Adipose tissue (tissue), 3 donors: ENCODE measurements around the gene ABCB6. TPM values are rescaled to one million over a fixed set of nuclear protein-coding genes. Genes with fewer than 3 reads are reported as not detected.

Source experiments
- H3K27ac ChIP-seq: one replicate; pipeline ENCODE4 v1.5.1; 2013; ENCODE audit warnings: low read depth, low read length
- WGBS, 3 donors: extraction: QIAGEN DNeasy Blood & Tissue Kit; methylation state at CpG; one replicate each; pipeline ENCODE4 v1.1.7; 2013; 5-methylcytosine and 5-hydroxymethylcytosine counted together
- polyA plus RNA-seq, 3 donors: library from polyadenylated mRNA; stranded (reverse); fragments of 200-250 nt; gene quantifications; one replicate each; pipeline ENCODE4 v1.2.3, GENCODE V29; 2013
- donor health status: healthy with polysubstance abuse.
- donor health status: Bipolar disorder and iron deficiency.
- donor health status: healthy.

Gene ABCB6
- polyA plus RNA-seq, 3 donors: 15.3 to 43.3 (median 28.1) TPM

DNA sequence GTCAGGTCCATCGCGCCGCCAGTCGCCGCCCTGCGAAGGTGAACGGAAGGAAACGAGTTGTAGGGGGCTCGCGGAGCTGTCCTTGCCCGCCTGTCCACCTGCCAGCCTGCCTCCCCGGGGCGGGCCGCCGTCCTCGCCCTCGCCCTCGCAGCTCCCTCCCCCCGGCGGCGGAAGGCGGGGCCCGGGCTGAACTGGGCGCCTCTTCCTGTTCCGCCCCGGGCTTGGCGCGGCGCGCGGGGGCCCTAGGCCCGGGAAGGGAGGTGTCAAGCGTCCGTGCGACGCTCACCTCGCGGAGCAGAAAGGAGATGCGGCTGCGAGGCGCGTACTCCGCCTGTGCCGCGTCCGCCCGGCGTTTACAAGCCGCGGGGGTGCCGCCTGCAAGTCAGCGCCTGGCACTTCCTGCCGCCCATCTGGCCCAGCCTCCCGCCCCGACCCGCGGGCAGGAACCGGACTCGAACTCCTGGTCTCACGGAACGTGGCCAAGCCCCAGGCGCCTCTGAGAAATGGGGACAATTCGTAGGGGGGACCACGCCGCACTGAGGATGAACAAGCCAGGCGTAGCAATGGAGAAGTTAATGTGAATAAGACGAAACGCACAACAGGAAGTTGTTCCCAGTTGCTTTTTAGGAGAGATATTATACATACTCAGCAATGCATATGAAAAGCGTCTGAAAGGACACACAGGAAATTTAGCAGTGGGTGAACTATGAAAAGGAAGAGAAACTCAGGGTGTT is 41.8 kb downstream of the ABCB6 start, which contains the start of gene CNPPD1:
Gene CNPPD1 (minus strand): TSS at position 108 of the 734 bp plus-strand sequence. CDS start 97 bp downstream, at position 11.
- 0 to 1% (median 0%) methylated on average over 51 to 69 of the region's 69 CpGs for WGBS, 3 donors
- peak within 1 kb of the TSS; percentile 94 for H3K27ac ChIP-seq

DNA sequence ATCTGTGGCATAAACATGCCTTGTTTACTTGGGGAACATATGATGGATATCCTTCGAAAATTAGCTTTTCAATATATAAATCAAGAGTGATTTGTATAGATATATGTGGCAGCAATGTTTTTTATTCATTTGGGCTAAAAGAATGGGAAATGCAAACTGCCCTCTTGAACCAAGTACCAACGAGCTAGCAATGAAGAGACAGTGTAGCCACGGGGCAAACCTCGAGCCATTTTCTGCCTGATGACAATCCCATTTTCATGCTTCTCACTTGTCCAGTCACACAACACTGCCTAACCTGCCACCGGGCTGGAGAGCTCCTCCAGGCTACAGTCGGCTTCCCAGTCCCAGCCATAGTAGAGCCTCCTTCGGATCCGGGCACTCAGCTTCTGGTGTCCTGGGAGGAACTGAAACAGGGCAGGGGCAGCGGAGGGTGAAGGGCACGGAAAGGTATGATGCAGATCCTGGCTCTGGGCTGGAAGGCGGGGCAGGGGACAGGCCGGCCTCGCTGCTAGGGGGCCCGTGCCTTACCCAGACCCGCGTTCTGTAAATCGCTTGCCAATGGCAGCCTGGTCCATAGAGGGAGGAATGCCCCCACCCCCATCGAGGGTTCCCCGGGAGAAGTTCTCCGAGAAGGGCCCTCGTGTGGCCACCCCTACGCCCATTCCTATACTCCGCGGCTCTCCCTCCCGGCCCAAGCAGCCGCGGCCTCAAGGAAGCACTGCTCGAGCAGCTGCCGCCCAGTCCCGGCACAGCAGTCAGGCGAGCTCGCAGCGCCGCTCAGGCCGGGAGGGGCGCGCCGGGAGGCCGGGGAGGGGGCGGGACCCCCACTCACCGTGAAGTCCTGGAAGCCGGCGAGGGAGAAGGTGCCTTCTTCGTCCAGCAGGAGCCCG is 42.6 kb downstream of the ABCB6 start:
- H3K27ac ChIP-seq: peak overlapping the region; percentile 94
- 2 to 4% (median 2%) methylated on average over 34 to 45 of the region's 45 CpGs for WGBS, 3 donors

DNA sequence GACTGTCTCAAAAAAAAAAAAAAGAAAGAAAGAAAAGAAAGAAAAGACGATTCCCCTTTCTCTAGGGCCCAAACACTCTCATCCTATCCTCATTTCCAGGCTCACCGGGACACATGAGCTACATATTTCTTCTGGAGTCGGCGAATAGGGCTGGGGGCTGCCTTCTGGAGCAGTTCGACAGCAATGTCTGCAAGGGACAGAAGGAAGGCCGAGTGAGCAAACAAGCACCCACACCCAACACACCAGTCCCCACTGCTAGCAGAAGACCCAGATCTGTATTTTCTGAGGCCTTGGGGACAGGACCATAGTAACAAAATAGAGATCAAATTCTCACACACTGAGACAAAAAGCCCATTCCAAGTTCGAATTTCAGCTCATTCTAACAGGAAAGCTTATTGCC is 43.3 kb downstream of the ABCB6 start:
- no peak overlapping the region for H3K27ac ChIP-seq
- WGBS, 3 donors: 76 to 89% (median 82%) methylated on average over 7 of the region's 7 CpGs

DNA sequence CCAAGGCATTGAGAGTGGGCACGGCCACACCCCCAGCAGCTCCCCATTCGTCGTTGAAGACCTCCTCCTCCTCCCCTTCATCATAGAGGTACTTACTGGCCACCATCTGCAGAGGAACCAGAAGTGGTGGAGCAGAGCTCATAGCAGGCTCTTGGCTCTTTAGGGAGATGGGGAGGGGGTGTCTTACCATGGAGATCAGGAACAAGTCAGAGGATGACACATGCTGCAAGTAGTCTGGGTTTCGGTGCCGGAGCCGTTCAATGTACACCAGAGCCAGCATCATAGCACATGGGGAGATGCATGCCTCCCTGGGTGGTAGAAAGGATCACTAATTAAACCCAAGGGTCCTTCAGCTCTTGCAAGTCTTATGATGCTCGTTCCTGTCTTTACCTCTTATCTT is 44.0 kb downstream of the ABCB6 start:
- no peak overlapping the region for H3K27ac ChIP-seq
- WGBS, 3 donors: 89 to 94% (median 90%) methylated on average over 7 of the region's 7 CpGs

DNA sequence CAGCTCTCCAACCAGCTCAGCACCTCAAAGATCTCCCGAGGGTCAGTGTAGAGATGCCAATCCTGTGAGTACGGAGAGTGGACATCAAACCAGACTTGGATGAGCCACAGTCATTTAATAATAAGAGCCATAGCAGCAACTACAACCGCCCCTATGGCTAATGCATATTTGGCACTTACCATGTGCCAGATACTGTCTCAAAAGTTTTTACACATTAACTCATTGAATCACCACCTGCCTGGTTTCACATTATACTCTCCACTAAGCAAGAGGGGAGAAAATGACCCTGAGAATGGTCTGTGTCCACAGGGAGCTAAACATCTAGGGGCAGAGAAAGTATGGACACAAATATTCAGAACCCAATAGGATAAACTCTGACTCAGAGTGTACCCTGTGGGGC is 44.6 kb downstream of the ABCB6 start:
- no peak overlapping the region for H3K27ac ChIP-seq
- 79 to 90% (median 89%) methylated on average over 3 of the region's 3 CpGs for WGBS, 3 donors

DNA sequence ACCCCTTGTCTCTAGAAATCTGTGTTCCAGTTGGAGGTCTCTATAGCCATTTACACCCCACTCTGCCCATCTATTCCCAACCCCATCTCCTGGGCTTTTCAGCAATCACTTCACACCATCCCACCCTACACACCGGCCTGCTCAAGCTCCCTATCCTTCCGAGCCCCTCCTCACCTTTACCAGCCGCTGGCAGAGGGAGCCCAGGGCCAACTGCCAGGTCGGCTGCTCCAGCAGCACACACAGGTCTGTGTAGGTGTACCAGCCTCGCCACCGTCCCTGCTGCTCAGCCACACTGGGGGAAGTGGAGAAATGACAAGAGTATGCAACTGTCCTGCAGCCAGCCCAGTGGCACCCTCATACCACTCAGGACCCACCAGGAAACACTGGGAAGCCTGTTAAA is 45.6 kb downstream of the ABCB6 start:
- WGBS, 3 donors: 87 to 92% (median 91%) methylated on average over 6 of the region's 6 CpGs
- no peak overlapping the region for H3K27ac ChIP-seq

DNA sequence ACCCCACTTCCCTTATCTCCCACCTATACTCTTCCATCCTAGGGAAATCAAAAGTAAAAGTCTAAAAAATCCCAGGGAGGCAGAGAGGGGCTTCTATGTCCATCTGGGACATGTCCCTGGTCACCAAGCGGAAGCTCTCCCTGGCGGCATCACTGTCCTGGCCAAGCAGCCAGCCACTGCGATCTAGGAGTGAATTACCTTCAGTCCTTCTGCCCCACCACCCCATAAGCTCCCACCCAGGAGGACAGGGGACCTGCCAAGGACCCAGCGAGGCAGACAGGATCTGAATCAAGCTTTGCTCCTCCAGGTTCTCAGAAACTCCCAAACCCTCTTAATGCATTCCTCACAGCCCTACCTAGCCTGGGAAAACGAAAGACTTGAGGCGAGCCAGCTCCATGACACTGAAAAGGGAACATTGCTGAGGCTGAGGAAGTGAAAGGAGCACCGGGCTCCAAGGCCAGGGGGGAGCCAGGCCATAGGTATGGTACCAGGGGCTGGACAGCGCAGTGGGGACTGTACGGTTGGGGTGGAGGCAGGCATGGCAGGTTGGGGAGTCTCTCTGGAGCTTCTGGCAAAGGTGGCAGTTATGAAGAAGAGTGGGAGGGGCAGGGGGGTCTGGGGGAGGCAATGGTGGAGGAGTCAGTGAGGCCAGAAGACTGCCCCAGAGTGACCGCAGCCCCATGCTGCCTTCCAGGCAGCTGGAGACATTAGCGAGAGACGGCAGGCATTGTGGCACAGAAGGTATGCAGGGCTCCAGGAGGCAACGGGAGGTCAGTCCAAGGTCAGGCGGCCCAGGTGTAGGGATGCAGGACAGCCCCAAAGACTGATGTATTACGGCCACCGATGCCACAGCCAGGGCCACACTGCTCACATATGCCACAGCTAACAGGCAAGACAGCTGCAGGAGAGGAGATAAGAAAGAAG is 46.3 kb downstream of the ABCB6 start:
- H3K27ac ChIP-seq: no peak overlapping the region
- WGBS, 3 donors: 78 to 90% (median 86%) methylated on average over 16 of the region's 16 CpGs

DNA sequence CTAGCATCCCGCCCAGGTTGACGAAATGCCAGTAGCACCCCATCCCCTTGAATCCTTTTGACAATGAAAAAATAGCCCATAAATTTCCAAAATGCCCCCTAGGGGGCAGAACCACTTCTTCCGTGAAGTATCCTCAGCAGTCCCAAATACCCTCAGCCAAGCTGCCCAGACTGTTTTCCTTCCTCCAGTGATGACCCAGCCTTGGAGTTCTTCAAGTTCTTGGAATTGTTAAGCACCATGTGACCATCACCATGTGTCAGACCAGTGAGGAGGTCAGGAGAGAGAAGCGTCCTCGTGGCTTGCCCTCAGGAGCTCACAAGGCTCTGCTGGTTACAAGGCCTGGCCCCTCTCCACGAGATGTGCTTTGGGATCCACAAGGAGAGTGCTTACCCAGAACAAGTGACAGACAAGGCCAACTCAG is 47.5 kb downstream of the ABCB6 start:
- 38 to 46% (median 41%) methylated on average over 6 of the region's 6 CpGs for WGBS, 3 donors

DNA sequence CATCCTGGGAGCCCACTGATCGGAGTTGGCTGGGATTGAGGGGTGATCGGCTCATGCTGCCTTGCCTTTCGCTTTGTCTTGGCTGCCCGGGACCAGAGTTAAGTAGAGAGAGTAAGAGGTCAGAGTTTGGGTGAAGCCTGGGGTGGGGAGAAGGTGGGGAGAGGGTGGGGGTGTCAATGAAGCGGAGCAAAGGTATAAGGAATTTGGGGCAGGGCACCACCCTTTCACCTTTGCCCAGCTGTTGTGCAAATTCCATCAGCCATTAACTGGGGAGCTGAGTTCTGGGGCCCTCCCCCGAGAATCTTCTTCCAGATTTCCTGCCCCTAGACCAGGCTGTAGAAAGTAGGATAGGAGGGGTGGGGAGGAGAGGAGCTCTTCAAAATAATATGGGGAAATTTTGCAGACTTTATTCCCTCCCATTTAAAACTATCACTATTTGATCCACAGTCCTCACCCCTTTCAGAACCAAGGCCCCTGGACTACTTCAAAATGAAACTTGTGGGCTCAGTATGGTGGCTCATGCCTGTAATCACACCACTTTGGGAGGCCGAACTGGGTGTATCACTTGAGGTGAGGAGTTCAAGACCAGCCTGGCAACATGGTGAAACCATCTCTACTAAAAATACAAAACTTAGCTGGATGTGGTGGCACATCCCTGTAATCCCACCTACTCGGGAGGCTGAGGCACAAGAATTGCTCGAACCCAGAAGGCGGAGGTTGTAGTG is 48.7 kb downstream of the ABCB6 start, which contains the start of gene SLC23A3:
Gene SLC23A3 (minus strand): TSS at position 100 of the 725 bp plus-strand sequence. CDS start 45 bp downstream, at position 55.
- 87 to 94% (median 93%) methylated on average over 10 of the region's 10 CpGs for WGBS, 3 donors
- H3K27ac ChIP-seq: no peak within 1 kb of the TSS

More for the DNA sequence above, 47.5 kb downstream of the ABCB6 start:
- H3K27ac ChIP-seq: no peak overlapping the region

DNA sequence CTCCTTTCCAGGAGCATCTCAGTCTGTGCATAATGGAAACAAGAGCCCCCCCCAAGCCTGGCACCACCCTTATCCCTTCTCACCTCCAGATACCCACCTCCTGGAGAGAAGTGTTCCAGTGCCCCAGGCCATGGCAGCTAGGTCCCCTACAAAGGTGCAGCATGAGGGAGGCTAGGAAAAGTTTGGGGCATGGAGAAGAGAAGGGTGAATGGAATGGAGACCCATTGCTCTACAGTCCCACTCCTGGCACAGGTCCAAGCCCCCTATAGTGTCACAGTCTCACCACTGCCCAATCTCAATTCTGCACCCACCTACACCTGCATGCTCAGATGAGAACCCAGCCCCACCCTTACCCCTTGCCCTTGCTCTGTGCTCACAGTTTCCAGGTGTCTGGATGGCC is 49.8 kb downstream of the ABCB6 start:
- H3K27ac ChIP-seq: no peak overlapping the region

DNA sequence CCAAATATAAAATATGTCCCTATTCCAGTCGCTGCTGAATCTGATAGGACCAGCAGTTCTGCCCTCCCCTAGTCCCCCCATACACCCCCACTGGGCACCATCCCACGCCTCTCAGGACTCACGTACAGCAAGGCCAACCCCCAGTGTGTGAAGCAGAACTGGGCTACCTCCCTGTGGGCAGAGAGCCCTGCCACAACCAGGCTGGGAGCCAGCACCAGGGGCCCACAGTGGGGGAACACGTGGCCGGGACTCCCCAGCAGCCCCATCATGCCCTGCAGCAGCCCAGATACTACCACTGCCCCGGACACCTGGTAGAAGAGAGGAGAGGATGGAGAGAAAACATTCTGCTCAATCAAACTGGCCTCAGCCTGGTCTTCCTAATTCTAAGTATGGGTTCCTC is 50.2 kb downstream of the ABCB6 start:
- WGBS, 3 donors: 41 to 48% (median 47%) methylated on average over 6 of the region's 6 CpGs

DNA sequence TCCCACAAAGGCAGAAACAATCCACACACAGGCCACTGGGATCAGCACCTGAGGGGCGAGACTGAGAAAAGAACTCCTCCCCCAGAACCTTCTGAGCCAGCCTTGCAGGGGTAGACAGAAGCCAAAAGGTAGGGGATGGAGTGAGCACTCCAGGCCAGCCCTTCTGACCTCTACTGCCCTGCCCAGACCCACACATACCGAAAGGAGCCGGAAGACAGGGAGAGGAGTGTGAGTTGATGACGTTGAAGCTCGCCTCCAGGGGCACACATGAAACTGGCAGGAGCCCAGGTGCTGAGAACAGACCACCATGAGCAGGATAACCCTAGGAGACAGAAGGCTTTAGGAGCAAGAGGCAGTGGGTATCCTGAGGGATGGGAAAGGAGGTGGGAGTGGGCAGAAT is 50.8 kb downstream of the ABCB6 start:
- 57 to 80% (median 80%) methylated on average over 5 of the region's 5 CpGs for WGBS, 3 donors
- no peak overlapping the region for H3K27ac ChIP-seq

More for the DNA sequence above, 50.2 kb downstream of the ABCB6 start:
- no peak overlapping the region for H3K27ac ChIP-seq

DNA sequence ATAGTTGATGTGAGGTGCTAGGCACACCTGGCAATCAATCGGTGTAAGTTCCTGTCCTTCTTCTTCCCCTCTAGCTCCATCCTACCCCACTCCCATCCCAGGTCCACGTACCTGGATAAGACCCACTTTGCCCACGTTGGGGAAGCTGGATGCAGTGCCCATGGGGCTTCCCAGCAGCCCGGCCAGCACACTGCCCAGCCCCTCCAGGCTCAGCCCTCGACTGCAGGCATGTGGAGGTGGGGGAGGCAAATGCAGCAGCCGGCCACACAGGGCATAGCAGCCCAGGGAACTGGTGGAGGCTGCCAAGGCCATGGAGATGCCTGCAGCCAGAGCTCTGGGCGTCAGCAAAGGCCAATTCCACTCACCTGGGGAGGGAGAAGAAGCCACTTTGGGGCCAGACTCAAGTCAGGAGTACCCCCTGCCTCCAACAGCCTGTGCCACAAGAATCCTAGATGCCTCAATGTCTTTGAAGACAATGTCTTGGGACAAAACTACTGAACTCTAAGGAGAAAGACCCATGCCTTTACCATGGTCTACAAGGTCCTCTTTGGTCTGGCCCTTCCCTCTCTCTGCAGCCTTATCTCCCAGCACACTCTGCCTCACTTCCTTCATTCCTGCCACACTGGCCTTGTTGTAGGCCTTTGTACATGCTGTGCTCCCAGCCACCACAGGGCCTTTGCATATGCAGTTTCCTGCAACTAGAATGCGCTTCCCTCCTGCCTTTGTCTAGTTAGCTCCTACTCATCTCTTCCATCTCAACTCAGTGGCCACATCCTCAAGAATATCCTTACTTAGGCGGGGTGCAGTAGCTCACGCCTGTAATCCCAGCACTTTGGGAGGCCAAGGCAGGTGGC is 53.5 kb downstream of the ABCB6 start:
- 84 to 90% (median 90%) methylated on average over 10 of the region's 10 CpGs for WGBS, 3 donors
- no peak overlapping the region for H3K27ac ChIP-seq

DNA sequence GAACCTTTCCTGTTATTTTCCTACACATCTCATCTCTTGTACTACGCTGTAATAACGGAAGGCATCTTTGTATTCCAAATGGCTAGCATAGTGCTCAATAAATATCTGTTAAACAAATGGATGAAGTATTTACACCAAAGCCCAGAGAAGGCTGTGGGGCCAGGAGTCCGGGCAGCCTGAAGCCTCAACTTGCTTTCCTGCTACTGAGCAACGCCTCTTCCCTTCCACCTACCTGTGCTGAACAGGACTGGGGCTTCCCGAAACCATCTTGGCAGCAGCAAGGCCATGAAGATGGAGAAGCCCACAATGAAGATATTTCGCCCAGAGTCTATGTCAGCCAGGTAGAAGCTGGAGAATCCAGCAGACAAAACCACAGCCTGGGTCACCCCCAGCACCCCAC is 55.6 kb downstream of the ABCB6 start:
- WGBS, 3 donors: 89 to 97% (median 95%) methylated on average over 6 of the region's 6 CpGs
- H3K27ac ChIP-seq: no peak overlapping the region

DNA sequence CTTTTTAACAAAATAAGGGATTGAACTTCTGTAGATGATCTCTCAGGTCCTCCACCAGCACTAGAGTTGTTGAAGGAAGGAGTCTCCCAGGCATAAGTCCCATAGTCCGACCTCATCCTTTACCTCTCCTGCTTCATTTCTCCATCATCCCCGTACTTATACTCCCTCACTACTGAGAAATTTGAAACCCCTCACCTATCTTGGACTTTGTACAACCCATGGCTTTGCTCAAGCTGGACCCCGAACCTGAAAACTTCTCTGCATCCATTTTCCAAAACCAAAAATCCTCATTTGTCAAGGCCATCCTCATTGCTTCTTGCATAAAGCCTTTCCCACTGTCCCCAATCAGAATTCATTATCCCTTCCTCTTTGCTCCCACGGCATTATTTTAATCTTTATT is 57.7 kb downstream of the ABCB6 start:
- 59 to 80% (median 74%) methylated on average over 4 of the region's 4 CpGs for WGBS, 3 donors
- no peak overlapping the region for H3K27ac ChIP-seq

DNA sequence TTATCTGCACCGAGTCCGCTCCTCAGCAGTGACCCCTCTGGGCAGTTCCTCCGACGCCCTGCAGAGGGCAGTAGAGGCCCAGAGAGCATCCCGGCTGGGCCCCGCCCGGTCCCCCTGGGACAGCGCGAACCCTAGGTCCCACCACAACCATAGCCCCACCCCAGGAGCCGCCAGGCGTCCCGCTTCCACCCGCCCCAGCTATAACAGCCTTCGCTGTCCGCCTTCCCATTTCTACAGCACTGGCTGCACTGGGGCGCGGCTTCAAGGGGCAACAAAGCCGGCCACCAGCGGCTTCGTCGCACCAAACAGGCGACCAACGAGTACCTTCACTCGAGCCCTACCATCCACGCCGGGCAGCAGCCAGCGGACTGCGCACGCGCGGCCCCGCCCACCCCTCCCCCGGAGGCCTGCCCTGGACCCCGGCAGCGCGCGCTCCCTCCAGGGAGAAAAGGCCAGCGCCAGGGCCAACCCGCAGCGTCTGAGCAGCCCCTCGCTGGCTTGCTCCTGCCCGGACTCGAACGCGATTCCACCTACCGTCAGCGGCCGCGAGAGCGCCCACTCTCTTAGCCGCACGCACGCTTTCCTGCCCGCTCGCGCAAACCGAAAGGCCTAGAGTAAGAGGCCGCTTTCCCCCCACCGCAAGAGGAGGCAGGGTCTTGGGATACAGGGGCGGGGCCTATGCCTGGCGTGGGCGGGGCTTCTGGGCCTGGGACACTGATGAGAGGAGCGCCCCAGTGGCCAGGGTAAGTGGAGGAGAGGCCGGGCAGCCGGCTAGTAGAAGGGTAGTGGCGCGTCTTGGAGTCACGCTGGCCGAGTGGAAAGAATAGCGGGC is 58.4 kb downstream of the ABCB6 start, which contains the start of gene NHEJ1:
Gene NHEJ1 (minus strand): TSS at position 630 of the 832 bp plus-strand sequence. CDS start 2,453 bp downstream, outside the sequence.
- 1% methylated on average over 63 to 70 of the region's 70 CpGs for WGBS, 3 donors
- H3K27ac ChIP-seq: no peak within 1 kb of the TSS
